Measurements from ENCODE around the gene PTGER1. TPM values are rescaled to one million over a fixed set of nuclear protein-coding genes. Genes with fewer than 3 reads are reported as not detected.

PTGER1 gene
- total and polyA plus RNA-seq, 2 experiments from 2014 or later: 0.60 to 3.5 TPM

GRCh38 chr19:14449321-14449720, 25.8 kb downstream of the PTGER1 start:
- H3K36me3 ChIP-seq (replicated peaks; ENCODE audit: insufficient read depth, low read depth): no peaks in the 10 kb centered on the region
- 92% methylated on average over 6 of the region's 6 CpGs for WGBS (ENCODE audit: low lambda C conversion rate, missing lambda C conversion rate)
- no peak overlapping the region for H3K4me3 ChIP-seq
- no peak overlapping the region for H3K27ac ChIP-seq
- H3K27me3 ChIP-seq: no peaks in the 10 kb centered on the region
- TF ChIP-seq EZH2 (IDR thresholded peaks at IDR 0.05; ENCODE audit: borderline replicate concordance): no peak
- no peak for TF ChIP-seq CTCF (IDR thresholded peaks at IDR 0.05; ENCODE audit: poor library complexity)
- TF ChIP-seq EZH2phosphoT487 (IDR thresholded peaks at IDR 0.05; ENCODE audit: low read depth, severe bottlenecking, unreplicated experiment): no peak
- no peaks in the 10 kb centered on the region for H4K20me1 ChIP-seq (ENCODE audit: insufficient read depth, poor library complexity, severe bottlenecking)
- no peaks in the 10 kb centered on the region for H3K4me1 ChIP-seq (ENCODE audit: insufficient read depth)
- no peak overlapping the region for H2AFZ ChIP-seq
- H3K9me3 ChIP-seq (ENCODE audit: low read depth): no peaks in the 10 kb centered on the region
- no peak overlapping the region for H3K4me2 ChIP-seq
- no peaks in the 10 kb centered on the region for H3K9me2 ChIP-seq (replicated peaks; ENCODE audit: insufficient read depth)
- H3K79me2 ChIP-seq: no peaks in the 10 kb centered on the region
- DNase-seq (ENCODE audit: low spot score): no peak

- Histone ChIP-seq H4K20me1 (ENCODE audit: insufficient read depth, poor library complexity, severe bottlenecking) (no peaks in the 10 kb centered on the region), H3K4me3 (no peak overlapping the region), H2AFZ (no peak overlapping the region), H3K79me2 (no peaks in the 10 kb centered on the region), H3K9me3 (ENCODE audit: low read depth) (no peaks in the 10 kb centered on the region), H3K36me3 (replicated peaks; ENCODE audit: insufficient read depth, low read depth) (no peaks in the 10 kb centered on the region), H3K9me2 (replicated peaks; ENCODE audit: insufficient read depth) (no peaks in the 10 kb centered on the region), H3K4me2 (no peak overlapping the region), H3K27ac (no peak overlapping the region), H3K27me3 (no peaks in the 10 kb centered on the region), H3K4me1 (ENCODE audit: insufficient read depth) (no peaks in the 10 kb centered on the region)
- WGBS (ENCODE audit: low lambda C conversion rate, missing lambda C conversion rate): over 99% methylated on average over 10 of the region's 10 CpGs
- no peak for DNase-seq (ENCODE audit: low spot score)
- no peak for TF ChIP-seq CTCF (IDR thresholded peaks at IDR 0.05; ENCODE audit: poor library complexity)
- no peak for TF ChIP-seq EZH2phosphoT487 (IDR thresholded peaks at IDR 0.05; ENCODE audit: low read depth, severe bottlenecking, unreplicated experiment)
- TF ChIP-seq EZH2 (IDR thresholded peaks at IDR 0.05; ENCODE audit: borderline replicate concordance): no peak
These were observed 28.7 kb downstream of the PTGER1 start for GRCh38 chr19:14446336-14447036.

- H4K20me1 ChIP-seq (ENCODE audit: insufficient read depth, poor library complexity, severe bottlenecking): no peaks in the 10 kb centered on the region
- WGBS (ENCODE audit: low lambda C conversion rate, missing lambda C conversion rate): 97% methylated on average over 14 of the region's 14 CpGs
- no peaks in the 10 kb centered on the region for H3K9me2 ChIP-seq (replicated peaks; ENCODE audit: insufficient read depth)
- H3K27ac ChIP-seq: no peak overlapping the region
- TF ChIP-seq EZH2phosphoT487 (IDR thresholded peaks at IDR 0.05; ENCODE audit: low read depth, severe bottlenecking, unreplicated experiment): no peak
- no peak for TF ChIP-seq EZH2 (IDR thresholded peaks at IDR 0.05; ENCODE audit: borderline replicate concordance)
- H3K27me3 ChIP-seq: no peaks in the 10 kb centered on the region
- H3K4me2 ChIP-seq: no peak overlapping the region
- no peak overlapping the region for H2AFZ ChIP-seq
- H3K9me3 ChIP-seq (ENCODE audit: low read depth): no peaks in the 10 kb centered on the region
- H3K36me3 ChIP-seq (replicated peaks; ENCODE audit: insufficient read depth, low read depth): no peaks in the 10 kb centered on the region
- H3K79me2 ChIP-seq: peaks cover 14% of the 10 kb centered on the region
- no peak overlapping the region for H3K4me3 ChIP-seq
- no peak for DNase-seq (ENCODE audit: low spot score)
- H3K4me1 ChIP-seq (ENCODE audit: insufficient read depth): no peaks in the 10 kb centered on the region
These were observed 31.4 kb downstream of the PTGER1 start for GRCh38 chr19:14443632-14444216.

- no peak overlapping the region for H3K27ac ChIP-seq
- no peaks in the 10 kb centered on the region for H3K9me3 ChIP-seq (ENCODE audit: low read depth)
- H3K4me1 ChIP-seq (ENCODE audit: insufficient read depth): no peaks in the 10 kb centered on the region
- no peaks in the 10 kb centered on the region for H3K27me3 ChIP-seq
- peaks cover 19% of the 10 kb centered on the region for H3K79me2 ChIP-seq
- no peak for TF ChIP-seq EZH2phosphoT487 (IDR thresholded peaks at IDR 0.05; ENCODE audit: low read depth, severe bottlenecking, unreplicated experiment)
- no peak overlapping the region for H3K4me3 ChIP-seq
- no peaks in the 10 kb centered on the region for H3K9me2 ChIP-seq (replicated peaks; ENCODE audit: insufficient read depth)
- H3K4me2 ChIP-seq: no peak overlapping the region
- no peaks in the 10 kb centered on the region for H3K36me3 ChIP-seq (replicated peaks; ENCODE audit: insufficient read depth, low read depth)
- DNase-seq (ENCODE audit: low spot score): no peak
- H4K20me1 ChIP-seq (ENCODE audit: insufficient read depth, poor library complexity, severe bottlenecking): no peaks in the 10 kb centered on the region
- no peak overlapping the region for H2AFZ ChIP-seq
- 98% methylated on average over 12 of the region's 16 CpGs for WGBS (ENCODE audit: low lambda C conversion rate, missing lambda C conversion rate)
These were observed 32.1 kb downstream of the PTGER1 start for GRCh38 chr19:14442891-14443631.
